Smooth muscle cell of the brain vasculature (primary cell): ENCODE measurements around the gene SFXN3.
A peak's percentile ranks its signal among the peaks of the same experiment; 100 is the strongest.

Source experiments
- DNase-seq: peaks from one replicate; pipeline ENCODE4 v3.0.0-alpha.2; 2012; ENCODE audit warnings: low read depth, low spot score

The SFXN3 gene

DNA sequence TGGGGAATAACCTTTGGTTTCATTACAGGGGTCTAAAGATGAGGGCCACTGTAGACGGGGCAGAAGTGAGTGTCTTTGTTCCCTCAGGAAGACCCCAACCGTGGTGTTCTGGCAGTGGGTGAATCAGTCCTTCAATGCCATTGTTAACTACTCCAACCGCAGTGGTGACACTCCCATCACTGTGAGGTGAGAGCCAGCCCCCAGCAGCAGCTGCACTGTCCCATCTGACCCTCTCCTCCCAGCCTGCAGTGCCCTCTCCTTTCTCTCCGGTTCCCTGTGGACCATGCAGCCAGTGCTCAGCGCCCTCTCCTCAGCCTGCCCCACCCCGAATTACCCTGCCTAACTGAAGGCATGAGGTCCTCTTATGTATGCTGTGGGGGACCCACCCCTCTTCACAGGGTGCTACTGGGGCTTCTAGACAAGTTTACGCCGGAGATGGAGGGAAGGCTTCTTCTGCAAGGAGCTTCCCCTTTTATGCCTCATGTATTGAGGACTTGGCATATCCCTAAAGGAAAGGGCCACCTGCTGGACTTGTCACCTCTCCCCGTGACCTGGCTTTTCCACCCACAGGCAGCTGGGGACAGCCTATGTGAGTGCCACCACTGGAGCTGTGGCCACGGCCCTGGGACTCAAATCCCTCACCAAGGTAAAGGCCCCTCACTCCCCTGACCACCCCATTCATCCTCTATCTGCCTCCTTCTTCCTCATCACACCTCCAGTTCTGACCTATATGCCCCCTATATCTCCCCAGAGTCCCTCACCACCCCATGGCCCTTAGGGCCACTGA is 5.1 kb downstream of the SFXN3 start:
- DNase-seq = no peak

- no peak for DNase-seq
Observed at GRCh38 chr10:101036726-101037125, 5.7 kb downstream of the SFXN3 start.

DNA sequence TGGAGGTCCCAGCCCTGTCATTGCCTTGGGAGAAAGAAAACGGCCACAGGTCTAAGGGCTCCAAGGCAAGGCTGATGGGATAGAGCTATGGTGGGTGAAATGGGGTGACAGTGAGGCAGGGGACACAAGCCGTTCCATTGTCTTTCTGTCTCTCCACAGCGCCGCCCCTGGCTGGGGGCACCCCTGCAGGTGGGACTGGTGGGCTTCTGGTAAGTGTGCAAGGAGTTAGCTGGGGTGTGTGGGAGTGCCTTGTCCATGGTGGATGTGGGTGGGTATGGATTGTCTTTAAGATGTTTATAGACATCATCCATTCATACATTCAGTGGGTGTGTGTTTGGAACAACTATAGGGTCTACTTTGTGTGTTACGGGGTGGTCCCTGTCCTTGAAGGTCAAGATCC is 7.5 kb downstream of the SFXN3 start:
- no peak for DNase-seq

DNA sequence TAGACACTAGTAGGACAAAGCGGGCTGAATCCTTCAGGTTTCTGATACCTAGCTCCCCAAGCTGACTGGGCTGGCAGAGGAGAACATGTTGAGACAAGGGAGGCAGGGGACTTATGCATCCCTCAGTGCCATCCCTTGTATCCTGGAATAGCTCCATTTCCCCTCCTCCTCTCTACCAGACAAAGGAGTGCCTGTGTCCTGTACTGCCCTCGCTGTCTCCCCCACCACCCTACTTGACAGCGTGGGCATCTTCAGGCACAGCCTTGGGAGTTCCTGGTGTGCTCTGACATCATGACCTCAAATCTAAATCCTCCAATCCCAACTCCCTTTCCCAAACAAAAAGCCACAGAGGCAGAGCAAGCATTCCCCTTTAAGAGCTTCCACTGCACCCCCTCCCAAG is 9.0 kb downstream of the SFXN3 start:
- no peak for DNase-seq

- DNase-seq = no peak
Observed at GRCh38 chr10:101040851-101041250, 9.8 kb downstream of the SFXN3 start.

GRCh38 chr10:101041252-101041761 is 10.3 kb downstream of the SFXN3 start:
- DNase-seq = peak; percentile 77

DNA sequence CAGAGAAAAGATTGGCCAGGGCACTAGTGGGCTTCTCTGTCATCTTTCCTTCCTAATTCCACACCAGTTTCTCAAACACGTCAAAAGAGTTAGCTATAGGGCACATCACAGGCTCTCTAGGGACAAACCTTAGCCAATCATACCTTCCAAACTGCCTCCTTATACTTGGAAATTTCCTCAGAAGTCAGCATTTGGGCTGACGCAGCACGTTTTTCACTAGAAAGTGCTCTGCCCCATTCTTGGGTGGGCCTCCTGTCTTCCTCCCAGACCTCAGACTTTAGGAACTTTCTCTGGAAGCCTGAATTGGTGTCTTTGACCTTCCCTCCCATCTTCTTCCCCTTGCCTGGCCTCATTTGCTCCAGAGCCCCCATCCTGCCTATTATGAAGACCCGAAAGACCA is 11.1 kb downstream of the SFXN3 start:
- no peak for DNase-seq

DNA sequence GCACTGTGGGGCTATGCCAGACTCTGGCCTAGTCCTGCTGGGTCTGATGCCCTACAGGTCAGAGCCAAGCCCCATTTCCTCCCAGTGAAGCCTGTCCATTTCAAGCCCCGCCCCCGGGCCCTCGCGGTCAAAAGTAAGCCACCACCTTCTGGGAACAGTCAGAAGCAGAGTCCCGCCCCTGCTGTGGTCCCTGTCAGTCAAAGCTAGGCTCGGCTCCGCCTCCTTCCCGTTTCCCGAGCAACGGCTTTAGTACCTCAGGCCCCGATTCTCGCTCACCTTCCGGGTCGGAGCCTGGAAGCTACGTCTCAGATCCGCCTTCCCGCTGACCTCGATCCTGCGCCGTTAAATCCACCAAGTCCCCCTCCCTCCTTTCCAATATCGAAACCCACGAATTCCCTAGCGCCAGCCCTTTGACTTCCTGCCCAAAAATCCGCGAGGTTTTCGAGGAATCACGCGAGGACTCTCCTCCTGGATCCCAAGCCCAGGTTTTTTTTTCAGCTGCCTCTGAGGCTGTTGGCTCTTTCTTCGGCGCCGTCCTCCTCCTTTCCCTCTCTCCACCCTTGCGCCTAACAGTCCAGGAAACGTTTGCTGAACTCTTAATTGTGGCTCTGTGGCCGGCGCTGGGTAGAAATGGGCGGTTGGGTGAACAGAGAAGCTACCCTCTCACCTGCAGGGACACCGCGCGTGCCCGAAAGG is 11.8 kb downstream of the SFXN3 start:
- peak; percentile 81 for DNase-seq

GRCh38 chr10:101043363-101043707 is 12.3 kb downstream of the SFXN3 start:
- DNase-seq = no peak

- no peak for DNase-seq
Observed at GRCh38 chr10:101044117-101044516, 13.1 kb downstream of the SFXN3 start.

- DNase-seq = no peak
Observed at GRCh38 chr10:101046332-101047238, 15.6 kb downstream of the SFXN3 start.

DNA sequence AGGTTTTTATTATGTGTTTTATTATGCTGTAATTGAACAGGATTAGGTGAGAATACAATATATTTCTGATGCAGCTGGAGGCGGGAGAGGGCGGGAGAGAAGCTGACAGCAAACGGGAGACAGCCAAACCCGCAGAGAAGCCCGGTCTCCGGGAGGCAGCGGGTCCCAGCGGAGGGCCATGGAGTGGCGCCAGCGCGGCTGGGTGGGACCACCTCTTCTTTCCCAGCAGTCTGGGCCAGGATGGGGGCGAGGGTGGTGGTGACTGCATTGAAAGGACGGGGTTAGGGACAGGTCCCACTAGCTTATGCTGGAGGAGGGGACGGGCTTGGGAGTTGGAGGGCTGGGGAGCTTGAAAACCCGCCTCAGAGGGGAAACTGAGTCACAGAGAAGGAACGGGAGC is 16.2 kb downstream of the SFXN3 start:
- DNase-seq = no peak

DNA sequence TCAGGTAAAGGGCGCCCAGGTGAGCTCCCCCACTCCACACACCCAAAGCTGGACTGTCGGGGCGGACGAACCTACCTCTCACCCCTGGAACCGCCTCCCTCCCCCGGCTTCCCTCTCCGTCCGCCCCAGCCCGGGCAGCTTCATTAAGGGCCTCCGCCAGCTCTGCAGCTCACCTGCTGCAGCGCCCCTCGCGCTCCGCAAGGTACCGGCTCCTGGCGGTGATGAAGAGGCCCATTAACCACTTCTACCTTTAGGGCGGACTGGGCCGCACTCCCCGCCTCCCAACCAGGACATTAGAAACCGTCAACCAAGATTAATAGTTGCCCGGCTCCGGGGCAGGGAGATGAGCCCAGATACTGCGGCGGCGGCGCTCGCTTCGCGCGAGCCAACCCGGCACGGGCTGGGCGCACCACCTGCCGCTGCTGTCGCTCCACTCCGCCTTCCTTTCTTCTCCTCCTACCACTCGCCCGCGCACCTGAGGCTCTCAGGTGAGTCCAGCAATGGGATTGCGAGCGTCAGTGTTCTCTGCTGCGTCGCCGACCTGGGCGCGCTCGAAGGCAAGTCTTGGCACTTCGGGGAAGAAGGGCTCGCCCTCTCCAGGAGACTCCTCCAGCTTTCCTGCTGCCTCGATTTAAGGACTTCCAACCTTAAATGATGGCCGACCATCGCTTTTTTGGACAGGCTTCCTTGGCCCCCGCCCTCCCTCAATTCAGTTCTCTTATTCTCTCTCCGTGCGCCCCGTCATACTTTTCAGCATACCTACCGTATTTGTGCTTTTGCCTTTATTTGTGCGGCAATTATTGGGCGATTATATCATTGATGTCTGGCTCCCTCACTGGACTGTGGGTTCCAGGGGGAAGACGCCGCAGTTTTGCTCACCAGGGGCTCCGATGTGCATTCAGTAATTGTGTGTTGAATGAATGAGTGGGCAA is 17.2 kb downstream of the SFXN3 start:
- DNase-seq = no peak

DNA sequence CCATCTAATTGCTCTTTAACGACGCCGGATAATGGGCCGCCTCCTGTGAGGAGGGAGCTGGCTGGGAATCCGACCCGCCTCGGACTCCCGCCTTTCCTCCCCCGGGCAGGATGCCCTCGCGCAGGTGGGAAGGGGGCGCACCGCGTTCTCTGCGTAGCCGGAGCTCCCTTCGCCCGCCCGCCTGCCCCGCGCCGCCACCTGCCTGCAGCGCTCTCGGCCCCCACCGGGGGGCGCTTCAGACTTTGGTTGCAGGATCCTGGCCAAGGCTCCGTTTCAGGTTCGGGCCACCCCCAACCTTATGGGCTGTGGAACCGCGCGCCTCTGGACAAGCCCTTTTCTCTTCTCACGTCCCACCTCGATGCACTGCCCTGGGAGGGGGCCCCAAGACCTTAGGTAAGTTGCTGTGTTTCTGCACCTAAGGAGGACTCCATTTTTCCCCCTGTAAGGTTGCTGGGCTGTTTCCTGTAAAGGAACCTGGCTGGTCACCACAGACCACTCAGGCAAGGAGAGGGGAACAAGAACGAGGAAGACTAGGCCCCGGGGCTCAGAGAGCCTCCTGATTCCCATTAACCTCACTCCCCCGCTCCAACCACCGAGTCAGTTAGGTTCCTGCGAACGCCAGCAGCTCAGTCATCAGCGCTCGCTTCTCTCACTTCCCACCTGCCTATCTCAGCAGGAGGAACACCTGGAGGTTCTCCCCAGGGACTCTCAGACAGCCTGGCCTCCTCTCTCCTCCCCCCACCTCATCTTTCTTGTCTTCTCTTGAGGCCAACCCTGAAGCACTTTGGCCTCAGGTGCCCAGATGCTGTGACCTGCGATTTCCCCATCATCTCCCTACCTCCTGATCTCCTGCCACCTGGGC is 19.4 kb downstream of the SFXN3 start:
- DNase-seq = no peak

- DNase-seq = no peak
Observed at GRCh38 chr10:101052285-101052684, 21.3 kb downstream of the SFXN3 start.

DNA sequence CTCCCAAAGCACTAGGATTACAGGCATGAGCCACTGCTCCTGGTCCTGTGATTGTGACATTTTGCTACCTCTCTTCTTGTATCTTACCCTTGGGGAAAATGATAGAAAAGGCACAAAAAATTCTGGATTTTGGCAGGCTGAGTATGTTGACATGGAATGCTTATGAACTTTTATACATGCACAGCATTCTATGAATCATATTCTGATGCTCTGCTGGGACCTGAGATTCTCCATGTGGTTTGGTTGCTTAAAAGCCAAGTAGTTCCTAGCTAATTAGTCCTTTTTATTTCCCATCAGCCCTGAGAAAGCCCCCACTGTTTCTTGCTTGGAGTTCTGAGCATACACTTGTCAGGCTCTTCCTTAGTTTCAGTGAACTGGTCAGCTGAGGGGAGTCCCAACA is 22.5 kb downstream of the SFXN3 start:
- DNase-seq = no peak

DNA sequence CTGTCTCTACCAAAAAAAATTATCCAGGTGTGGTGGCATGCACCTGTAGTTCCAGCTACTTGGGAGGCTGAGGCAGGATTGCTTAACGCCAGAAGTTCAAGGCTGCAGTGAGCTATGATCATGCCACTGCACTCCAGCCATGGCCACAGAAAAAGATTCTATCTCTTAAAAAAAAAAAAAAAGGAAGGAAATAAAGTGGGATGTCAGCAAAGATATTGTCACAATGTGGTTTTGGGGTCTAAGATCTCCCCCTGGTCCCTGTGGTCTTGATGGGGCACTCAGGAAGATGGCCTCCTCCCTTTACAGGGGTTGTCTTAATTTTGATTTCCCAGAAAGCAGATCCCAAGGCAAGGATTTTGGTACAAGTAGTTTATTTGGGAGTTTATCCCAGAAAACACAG is 23.3 kb downstream of the SFXN3 start:
- no peak for DNase-seq

DNA sequence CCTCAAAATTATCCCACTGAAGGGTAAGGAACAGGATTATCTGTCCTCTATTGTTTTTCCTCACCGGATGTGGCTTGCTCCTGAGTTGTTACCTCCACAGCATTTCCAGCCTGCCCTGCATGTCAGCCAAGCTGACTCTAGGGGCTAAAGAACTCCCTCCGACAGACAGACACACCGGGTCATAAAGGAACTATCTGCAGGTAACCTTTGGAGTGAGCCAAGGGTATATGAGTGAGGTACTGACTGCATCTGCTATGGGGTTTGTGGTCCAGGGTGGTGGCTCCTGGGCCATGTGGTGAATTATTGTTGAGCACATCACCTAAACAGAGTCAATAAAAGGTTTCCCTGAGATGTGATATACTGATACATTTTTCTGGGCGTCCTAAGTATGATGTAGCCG is 23.8 kb downstream of the SFXN3 start:
- no peak for DNase-seq

DNA sequence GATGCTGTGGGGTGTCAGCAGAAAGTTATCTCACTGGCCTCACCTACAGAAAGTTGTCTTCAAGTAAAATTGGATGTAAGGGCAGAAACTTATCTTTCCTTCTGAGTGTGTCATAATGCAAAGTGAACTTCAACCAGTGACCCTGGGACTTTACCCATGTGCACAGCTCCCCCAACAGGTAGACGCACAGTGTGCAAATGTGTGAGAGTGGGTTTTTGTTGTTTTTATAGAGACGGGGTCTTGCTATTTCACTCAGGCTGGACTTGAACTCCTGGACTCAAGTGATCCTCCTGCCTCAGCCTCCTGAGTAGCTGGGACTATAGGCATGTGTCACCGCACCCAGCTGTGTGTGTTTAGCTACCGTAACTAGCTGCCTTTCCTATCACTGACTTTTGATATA is 24.4 kb downstream of the SFXN3 start:
- DNase-seq = no peak
